Smooth muscle cell of the pulmonary artery (primary cell): ENCODE data around the gene DMAC2. TPM values are rescaled to one million over a fixed set of nuclear protein-coding genes. Genes with fewer than 3 reads are reported as not detected.

ENCODE experiments used
- total RNA-seq: library from RNA; depleted of rRNA; stranded (reverse); fragments of >200 nt; gene quantifications from 2 replicates; pipeline ENCODE4 v1.2.3, GENCODE V29; 2014

The DMAC2 gene
- 28.6 and 33.4 TPM in 2 replicates for total RNA-seq

GRCh38 chr19:41439441-41440222, at the start of gene DMAC2:
DMAC2 (minus strand) TSS chr19:41439912; CDS start chr19:41439899, 13 bp downstream.

GRCh38 chr19:41442473-41443355, 3.0 kb upstream of the DMAC2 start, which contains the start of gene ERICH4:
ERICH4 (plus strand) TSS chr19:41443156; CDS start chr19:41443170, 14 bp downstream.

GRCh38 chr19:41426952-41427646, 12.6 kb downstream of the DMAC2 start, which contains the start of gene B3GNT8:
B3GNT8 (minus strand) TSS chr19:41427374; CDS start chr19:41426778, 596 bp downstream.

GRCh38 chr19:41397086-41398049, 42.3 kb downstream of the DMAC2 start, which contains the start of the genes BCKDHA and EXOSC5:
BCKDHA (plus strand) TSS chr19:41397818; CDS start chr19:41397828, 10 bp downstream.
EXOSC5 (minus strand) TSS chr19:41397359; CDS start chr19:41397328, 31 bp downstream.

Other genes with a start within 250 kb of the DMAC2 start
- 0.13 and 0.46 TPM in 2 replicates for gene CYP2S1, start 246.7 kb downstream of the DMAC2 start, total RNA-seq
- gene AXL, start 220.7 kb downstream of the DMAC2 start, total RNA-seq: 378 and 448 TPM in 2 replicates
- 90.1 and 90.8 TPM in 2 replicates for gene HNRNPUL1, start 175.5 kb downstream of the DMAC2 start, total RNA-seq
- 8.5 and 10.9 TPM in 2 replicates for gene CCDC97, start 129.7 kb downstream of the DMAC2 start, total RNA-seq
- 44.2 and 105 TPM in 2 replicates for gene TGFB1, start 86.0 kb downstream of the DMAC2 start, total RNA-seq
- gene B9D2, start 75.8 kb downstream of the DMAC2 start, total RNA-seq: 4.0 and 4.5 TPM in 2 replicates
- gene TMEM91, start 63.4 kb downstream of the DMAC2 start, total RNA-seq: 3.6 and 6.5 TPM in 2 replicates
- 10.1 and 14.4 TPM in 2 replicates for gene EXOSC5, start 42.6 kb downstream of the DMAC2 start, total RNA-seq
- 52.6 and 61.1 TPM in 2 replicates for gene BCKDHA, start 42.1 kb downstream of the DMAC2 start, total RNA-seq
- 2.2 and 2.3 TPM in 2 replicates for gene B3GNT8, start 12.5 kb downstream of the DMAC2 start, total RNA-seq
- gene ERICH4, start 3.2 kb upstream of the DMAC2 start, total RNA-seq: not detected in 2 replicates
- gene CEACAM21, start 136.3 kb upstream of the DMAC2 start, total RNA-seq: not detected in 2 replicates
- not detected in 2 replicates for gene CEACAM4, start 187.2 kb upstream of the DMAC2 start, total RNA-seq
- gene CEACAM7, start 248.4 kb upstream of the DMAC2 start, total RNA-seq: not detected in 2 replicates